ENCODE measurements around the gene TBC1D24.

The TBC1D24 gene

DNA sequence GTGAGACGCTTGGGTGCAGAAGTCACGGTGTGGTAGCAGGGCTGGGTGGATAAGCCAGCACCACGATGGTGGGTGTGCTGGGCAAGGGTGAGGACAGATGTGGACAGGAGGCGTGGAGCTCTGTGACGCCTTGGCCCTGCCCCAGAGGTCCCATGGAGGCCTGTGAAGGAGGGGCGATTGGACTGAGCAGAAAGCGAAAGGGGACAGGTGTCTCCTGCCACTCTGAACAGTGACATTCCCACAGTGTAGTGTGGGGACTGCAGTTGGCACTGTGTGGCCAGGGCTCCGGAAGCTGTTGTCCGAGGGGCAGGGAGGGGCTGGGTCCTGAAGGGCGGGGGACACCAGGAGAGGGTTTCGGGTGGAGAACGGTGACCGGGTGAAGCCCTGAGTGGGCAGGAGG lies 7.3 kb downstream of the TBC1D24 start:
- no peak for DNase-seq (ENCODE audit: low read depth, low spot score)
- CTCF ChIA-PET, result interaction anchor here (1.0 to 5.1 kb wide), 6 partner anchors 8 to 52 kb away, joined by 3 to 41 read pairs (median 4); partner anchors contain the start of genes CCNF and TEDC2
- POLR2A ChIA-PET, result interaction anchor here (0.8 to 1.6 kb wide), 4 partner anchors 7 to 231 kb away, joined by 3 to 7 read pairs (median 5); partner anchors contain the start of genes ECI1, TBC1D24 and TEDC2

DNA sequence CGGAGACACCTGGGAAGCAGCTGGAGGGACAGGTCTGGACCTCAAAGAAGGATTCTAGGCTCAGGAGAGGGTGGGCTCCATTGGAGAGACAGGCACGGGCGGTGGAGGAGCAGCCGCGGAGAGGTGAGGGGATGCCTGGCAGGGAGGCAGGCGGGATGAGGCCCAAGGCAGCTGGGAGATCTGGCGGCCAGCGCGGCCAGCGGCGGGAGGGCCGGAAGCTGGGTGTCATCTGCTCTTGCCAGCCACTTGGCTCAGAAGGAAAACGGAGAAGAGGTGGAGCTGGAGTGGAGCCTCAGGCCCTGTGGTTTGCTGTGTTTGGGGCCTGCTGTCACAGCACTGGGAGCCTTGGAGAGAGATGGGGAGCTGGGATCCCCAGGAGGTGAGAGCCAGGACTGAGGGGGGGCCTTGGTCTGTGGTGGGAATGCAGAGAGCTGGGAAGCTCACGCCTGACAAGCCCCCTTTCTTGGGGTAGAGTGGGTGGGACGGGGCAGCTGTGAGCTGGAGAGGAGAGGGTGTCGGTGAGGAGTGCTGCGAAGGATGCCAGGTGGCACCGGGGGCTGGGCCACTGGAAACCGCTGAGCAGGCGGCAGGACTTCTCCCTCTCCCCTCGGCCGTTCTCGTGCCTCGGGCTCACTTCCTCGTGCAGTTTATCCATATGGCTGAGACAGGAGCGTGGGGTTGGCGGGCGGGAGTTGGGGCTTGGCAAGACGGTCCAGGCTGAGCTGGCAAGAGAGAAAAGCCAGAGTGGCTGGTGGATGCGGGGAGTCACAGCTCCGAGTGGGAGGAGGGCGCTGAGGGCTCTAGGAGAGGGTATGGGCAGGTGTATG lies 8.0 kb downstream of the TBC1D24 start:
- CTCF ChIA-PET, result interaction anchor here (0.9 to 5.1 kb wide), 8 partner anchors 9 to 53 kb away, joined by 3 to 41 read pairs (median 4); partner anchors contain the start of genes ATP6V0C, CCNF and TEDC2
- DNase-seq (ENCODE audit: low read depth, low spot score), result no peak
- POLR2A ChIA-PET, result interaction anchor here (0.8 to 1.6 kb wide), 4 partner anchors 8 to 231 kb away, joined by 3 to 7 read pairs (median 5); partner anchors contain the start of genes ECI1, TBC1D24 and TEDC2

More for the DNA sequence above, 7.3 kb downstream of the TBC1D24 start:
- H3K4me3 ChIP-seq (ENCODE audit: low read depth, low read length), result no peak overlapping the region
- no peak for TF ChIP-seq CTCF (IDR thresholded peaks at IDR 0.05; ENCODE audit: insufficient read depth, low read length, missing control alignments)

GRCh38 chr16:2483939-2484897 lies 9.3 kb downstream of the TBC1D24 start:
- ChIA-PET CTCF (interaction anchor here (1.2 to 5.1 kb wide), 5 partner anchors 10 to 26 kb away, joined by 3 to 41 read pairs (median 5); partner anchors contain the start of gene TBC1D24), POLR2A (interaction anchor here (1.6 kb wide), 1 partner anchor 9 kb away, joined by 6 read pairs; the partner anchor contains the start of gene TBC1D24)
- H3K4me3 ChIP-seq (ENCODE audit: low read depth, low read length), result no peak overlapping the region
- TF ChIP-seq CTCF (IDR thresholded peaks at IDR 0.05; ENCODE audit: insufficient read depth, low read length, missing control alignments), result no peak
- DNase-seq (ENCODE audit: low read depth, low spot score), result no peak

More for the DNA sequence above, 8.0 kb downstream of the TBC1D24 start:
- H3K4me3 ChIP-seq (ENCODE audit: low read depth, low read length), result peak overlapping the region; percentile 49
- TF ChIP-seq CTCF (IDR thresholded peaks at IDR 0.05; ENCODE audit: insufficient read depth, low read length, missing control alignments), result no peak

DNA sequence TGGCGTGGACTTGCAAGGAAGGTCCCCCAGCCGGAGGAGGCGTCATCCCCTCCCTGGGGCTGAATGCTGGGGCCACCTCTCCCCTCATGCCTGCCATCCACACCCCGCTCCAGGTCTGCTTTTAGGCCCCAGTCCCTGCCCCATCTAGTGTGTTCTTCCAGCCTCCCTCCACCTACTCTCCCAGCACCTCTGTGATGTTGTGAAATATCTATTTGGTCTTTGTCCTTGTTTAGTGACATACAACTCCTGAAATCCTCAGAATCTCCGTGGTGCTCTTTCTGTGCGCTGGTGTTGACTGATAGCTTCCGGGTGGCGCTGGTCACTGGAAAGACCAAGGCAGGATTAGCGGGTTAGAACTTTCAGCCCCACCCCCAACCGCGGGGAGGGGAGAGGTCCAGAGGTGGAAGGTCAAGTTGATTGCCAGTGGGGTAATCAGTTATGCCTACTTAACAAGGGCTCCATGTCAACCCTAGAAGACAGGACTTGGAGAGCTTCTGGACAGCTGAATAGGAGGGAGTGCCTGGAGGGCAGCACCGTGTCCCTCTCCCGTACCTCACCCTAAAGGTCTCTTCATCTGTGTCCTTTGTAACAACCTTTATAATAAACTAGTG lies 10.1 kb downstream of the TBC1D24 start:
- CTCF ChIA-PET, result interaction anchor here (1.3 to 5.1 kb wide), 3 partner anchors 11 to 25 kb away, joined by 3 to 41 read pairs (median 7); partner anchors contain the start of gene TBC1D24
- DNase-seq (ENCODE audit: low read depth, low spot score), result no peak
- no peak overlapping the region for H3K4me3 ChIP-seq (ENCODE audit: low read depth, low read length)
- POLR2A ChIA-PET, result no interaction called here
- TF ChIP-seq CTCF (IDR thresholded peaks at IDR 0.05; ENCODE audit: insufficient read depth, low read length, missing control alignments), result no peak

DNA sequence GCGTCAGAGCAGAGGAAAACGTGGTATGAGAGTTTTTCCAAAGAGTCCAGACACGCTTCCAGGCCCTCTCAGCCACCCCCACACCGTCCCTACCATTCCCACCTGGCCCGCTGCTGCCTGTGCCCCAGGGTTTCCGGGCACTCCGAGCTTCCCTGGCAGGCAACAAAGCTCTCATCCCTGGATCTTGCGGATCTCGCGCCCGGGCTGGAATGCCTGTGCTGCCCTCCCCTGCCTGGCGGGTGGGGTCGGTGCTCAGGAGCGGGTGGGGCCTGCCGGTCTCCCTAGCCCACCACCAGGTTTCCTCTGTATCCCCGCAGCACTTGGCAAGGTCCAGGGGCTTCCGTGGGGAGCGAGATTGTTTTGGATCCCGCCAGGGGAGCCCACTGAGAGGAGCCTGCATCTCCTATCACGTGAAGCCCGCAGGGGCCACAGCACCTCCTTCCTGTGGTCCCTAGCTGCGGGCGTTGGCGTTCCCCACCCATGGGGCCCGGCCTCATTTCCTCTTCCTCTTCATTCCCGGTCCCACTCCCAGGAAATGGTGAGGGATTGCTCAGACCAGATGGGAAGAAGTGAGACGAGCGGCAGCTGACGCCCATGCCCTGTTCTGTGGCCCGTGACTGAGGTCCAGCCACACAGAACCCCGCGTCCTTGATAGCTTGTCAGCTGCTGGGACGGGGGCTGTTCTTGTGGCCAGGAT lies 11.0 kb downstream of the TBC1D24 start:
- ChIA-PET POLR2A (no interaction called here), CTCF (interaction anchor here (0.9 to 5.1 kb wide), 4 partner anchors 12 to 146 kb away, joined by 3 to 41 read pairs (median 5); partner anchors contain the start of genes ABCA3 and TBC1D24)
- DNase-seq (ENCODE audit: low read depth, low spot score), result no peak
- no peak overlapping the region for H3K4me3 ChIP-seq (ENCODE audit: low read depth, low read length)
- no peak for TF ChIP-seq CTCF (IDR thresholded peaks at IDR 0.05; ENCODE audit: insufficient read depth, low read length, missing control alignments)

Data from AG04449 (cell line).